ENCODE measurements around the gene GRB14.

GRCh38 chr2:164609790-164610189, 11.5 kb downstream of the GRB14 start:
- TF ChIP-seq REST (IDR thresholded peaks at IDR 0.05; ENCODE audit: insufficient read depth in 1 of 2, low read depth in 2 of 2, low read length in 2 of 2) (no peak), SIN3A (IDR thresholded peaks at IDR 0.05; ENCODE audit: borderline replicate concordance, insufficient read depth, low read length) (no peak), TAF1 (IDR thresholded peaks at IDR 0.05; ENCODE audit: borderline replicate concordance, insufficient read depth, low read length) (no peak), FOXP2 (optimal IDR thresholded peaks at IDR 0.05; ENCODE audit: borderline replicate concordance, extremely low read depth, extremely low read length, insufficient read depth) (no peak)
